ENCODE data around the gene GATA1.
A peak's percentile ranks its signal among the peaks of the same experiment; 100 is the strongest.
"Not testable (repeated sequence)": the region's sequence is repeated elsewhere in the genome, so short reads cannot be mapped to it uniquely, and the experiment has no call there.

The GATA1 gene

GRCh38 chrX:48818866-48819265, 32.5 kb downstream of the GATA1 start:
- H3K4me3 Mint-ChIP-seq, result no peak overlapping the region
- no peak overlapping the region for H3K27ac Mint-ChIP-seq
- no peaks in the 10 kb centered on the region for H3K4me1 Mint-ChIP-seq
- H3K27me3 Mint-ChIP-seq, result no peaks in the 10 kb centered on the region
- H3K36me3 Mint-ChIP-seq, result peaks cover 5% of the 10 kb centered on the region
- no peaks in the 10 kb centered on the region for H3K9me3 Mint-ChIP-seq

DNA sequence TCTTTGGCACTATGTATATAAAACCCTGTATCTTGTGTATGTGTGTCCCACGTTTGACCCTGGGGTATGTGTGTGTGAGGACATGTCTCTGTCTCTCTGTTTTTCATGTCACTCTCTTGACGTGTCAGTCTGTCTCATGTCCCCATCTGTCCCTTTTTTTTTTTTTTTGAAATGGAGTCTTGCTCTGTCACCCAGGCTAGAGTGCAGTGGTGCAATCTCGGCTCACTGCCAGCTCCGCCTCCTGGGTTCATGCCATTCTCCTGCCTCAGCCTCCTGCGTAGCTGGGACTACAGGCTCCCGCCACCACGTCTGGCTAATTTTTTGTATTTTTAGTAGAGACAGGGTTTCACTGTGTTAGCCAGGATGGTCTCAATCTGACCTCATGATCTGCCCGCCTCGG, 33.0 kb downstream of the GATA1 start:
- H3K4me1 Mint-ChIP-seq, H3K4me3 Mint-ChIP-seq, H3K9me3 Mint-ChIP-seq, H3K36me3 Mint-ChIP-seq, H3K27ac Mint-ChIP-seq, H3K27me3 Mint-ChIP-seq: not testable (repeated sequence)

GRCh38 chrX:48823053-48823452, 36.7 kb downstream of the GATA1 start:
- H3K9me3 Mint-ChIP-seq, result no peaks in the 10 kb centered on the region
- peaks cover 2% of the 10 kb centered on the region for H3K36me3 Mint-ChIP-seq

GRCh38 chrX:48824066-48824465, 37.7 kb downstream of the GATA1 start:
- H3K9me3 Mint-ChIP-seq, result no peaks in the 10 kb centered on the region

More at GRCh38 chrX:48823053-48823452, 36.7 kb downstream of the GATA1 start:
- H3K27me3 Mint-ChIP-seq, result peaks cover 3% of the 10 kb centered on the region
- peaks cover 6% of the 10 kb centered on the region for H3K4me1 Mint-ChIP-seq
- no peak overlapping the region for H3K27ac Mint-ChIP-seq
- H3K4me3 Mint-ChIP-seq, result no peak overlapping the region

DNA sequence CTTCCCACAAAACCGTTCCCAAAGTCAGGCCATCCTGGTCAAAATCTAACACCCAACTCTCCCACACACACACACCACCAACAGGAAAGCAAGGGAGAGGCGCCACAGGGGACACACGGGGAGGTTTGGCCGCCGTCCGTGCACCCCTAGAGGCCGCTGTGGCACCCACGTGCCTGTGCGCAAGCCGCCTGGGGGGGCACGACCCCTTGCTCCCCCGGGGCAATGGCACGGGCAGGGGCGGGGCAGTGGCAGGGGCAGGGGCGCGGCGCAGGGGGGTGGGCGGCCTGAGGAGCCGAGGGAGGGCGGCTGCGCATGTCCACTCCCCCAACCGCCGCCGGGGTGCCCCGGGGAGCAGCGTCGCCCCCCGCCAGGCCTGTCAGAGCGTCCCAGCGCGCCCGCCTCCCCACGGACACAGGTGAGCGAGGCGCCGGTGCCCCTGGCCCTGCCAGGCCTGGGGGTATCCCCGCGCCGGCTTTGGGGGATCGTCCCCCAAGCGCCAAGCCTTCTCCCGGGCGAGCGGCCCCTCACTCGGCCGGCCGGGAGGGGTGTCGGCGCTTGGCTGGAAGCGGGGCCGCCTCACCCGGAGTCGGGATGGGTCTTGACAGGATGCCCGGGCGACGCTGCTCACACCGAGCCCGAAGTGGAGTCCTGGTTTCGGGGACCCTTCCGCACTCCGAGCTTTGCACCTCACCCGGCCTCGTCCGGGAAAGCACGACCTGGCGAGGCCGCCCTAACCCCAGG, 39.9 kb downstream of the GATA1 start, which contains the start of gene ERAS:
ERAS (plus strand) TSS at position 379 of the 741 bp plus-strand sequence. CDS start 2,611 bp downstream, outside the sequence.
- Mint-ChIP-seq H3K27ac (no peak within 1 kb of the TSS), H3K36me3 (no peaks in the 10 kb centered on the region)

More at GRCh38 chrX:48824066-48824465, 37.7 kb downstream of the GATA1 start:
- no peak overlapping the region for H3K4me3 Mint-ChIP-seq
- H3K27me3 Mint-ChIP-seq, result peaks cover 7% of the 10 kb centered on the region
- H3K4me1 Mint-ChIP-seq, result peaks cover 6% of the 10 kb centered on the region
- peaks cover 2% of the 10 kb centered on the region for H3K36me3 Mint-ChIP-seq
- H3K27ac Mint-ChIP-seq, result no peak overlapping the region

GRCh38 chrX:48826876-48827653, 40.7 kb downstream of the GATA1 start:
- H3K4me3 Mint-ChIP-seq, result peak overlapping the region; percentile 19
- H3K36me3 Mint-ChIP-seq, result no peaks in the 10 kb centered on the region
- H3K27ac Mint-ChIP-seq, result no peak overlapping the region
- peaks cover 10% of the 10 kb centered on the region for H3K4me1 Mint-ChIP-seq
- no peaks in the 10 kb centered on the region for H3K9me3 Mint-ChIP-seq
- peaks cover 15% of the 10 kb centered on the region for H3K27me3 Mint-ChIP-seq

More for the DNA sequence above, 39.9 kb downstream of the GATA1 start, which contains the start of gene ERAS:
- Mint-ChIP-seq H3K27me3 (peaks cover 15% of the 10 kb centered on the region), H3K9me3 (no peaks in the 10 kb centered on the region), H3K4me3 (peak within 1 kb of the TSS; percentile 47), H3K4me1 (peaks cover 10% of the 10 kb centered on the region)

- H3K27ac Mint-ChIP-seq, result no peak overlapping the region
- peak overlapping the region; percentile 19 for H3K4me3 Mint-ChIP-seq
- H3K4me1 Mint-ChIP-seq, result peaks cover 10% of the 10 kb centered on the region
- no peaks in the 10 kb centered on the region for H3K36me3 Mint-ChIP-seq
- peaks cover 15% of the 10 kb centered on the region for H3K27me3 Mint-ChIP-seq
- H3K9me3 Mint-ChIP-seq, result no peaks in the 10 kb centered on the region
Measured at GRCh38 chrX:48827654-48827968, 41.2 kb downstream of the GATA1 start.

GRCh38 chrX:48829016-48829735, 42.8 kb downstream of the GATA1 start:
- Mint-ChIP-seq H3K27me3 (peaks cover 22% of the 10 kb centered on the region), H3K36me3 (no peaks in the 10 kb centered on the region), H3K9me3 (no peaks in the 10 kb centered on the region), H3K4me1 (peaks cover 16% of the 10 kb centered on the region), H3K4me3 (no peak overlapping the region), H3K27ac (no peak overlapping the region)

- Mint-ChIP-seq H3K9me3 (no peaks in the 10 kb centered on the region), H3K27me3 (peaks cover 28% of the 10 kb centered on the region), H3K4me3 (no peak overlapping the region), H3K27ac (no peak overlapping the region), H3K36me3 (no peaks in the 10 kb centered on the region), H3K4me1 (peaks cover 29% of the 10 kb centered on the region)
Measured at GRCh38 chrX:48831136-48831908, 44.9 kb downstream of the GATA1 start.

DNA sequence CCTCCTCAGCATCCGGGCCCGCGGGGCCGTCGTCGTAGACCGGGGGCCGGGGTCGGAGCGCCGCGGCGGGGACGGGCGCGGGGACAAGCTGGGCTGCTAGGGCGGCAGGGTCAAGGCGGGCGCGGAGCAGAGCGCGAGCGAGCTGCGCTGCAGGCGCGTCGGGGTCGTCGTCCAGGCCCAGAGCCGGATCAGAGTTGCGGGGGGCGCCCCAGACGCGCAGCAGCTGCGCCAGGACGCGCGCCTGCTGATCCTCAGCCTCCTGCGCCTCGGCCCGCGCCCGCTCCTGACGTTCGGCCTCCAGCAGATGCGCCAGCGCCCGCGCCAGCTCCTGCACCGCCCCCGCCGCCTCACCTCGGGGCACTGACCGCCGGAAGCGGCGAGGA, 45.5 kb downstream of the GATA1 start:
- H3K9me3 Mint-ChIP-seq, result no peaks in the 10 kb centered on the region
- peaks cover 29% of the 10 kb centered on the region for H3K27me3 Mint-ChIP-seq
- H3K27ac Mint-ChIP-seq, result no peak overlapping the region
- no peaks in the 10 kb centered on the region for H3K36me3 Mint-ChIP-seq
- peaks cover 32% of the 10 kb centered on the region for H3K4me1 Mint-ChIP-seq
- H3K4me3 Mint-ChIP-seq, result no peak overlapping the region

DNA sequence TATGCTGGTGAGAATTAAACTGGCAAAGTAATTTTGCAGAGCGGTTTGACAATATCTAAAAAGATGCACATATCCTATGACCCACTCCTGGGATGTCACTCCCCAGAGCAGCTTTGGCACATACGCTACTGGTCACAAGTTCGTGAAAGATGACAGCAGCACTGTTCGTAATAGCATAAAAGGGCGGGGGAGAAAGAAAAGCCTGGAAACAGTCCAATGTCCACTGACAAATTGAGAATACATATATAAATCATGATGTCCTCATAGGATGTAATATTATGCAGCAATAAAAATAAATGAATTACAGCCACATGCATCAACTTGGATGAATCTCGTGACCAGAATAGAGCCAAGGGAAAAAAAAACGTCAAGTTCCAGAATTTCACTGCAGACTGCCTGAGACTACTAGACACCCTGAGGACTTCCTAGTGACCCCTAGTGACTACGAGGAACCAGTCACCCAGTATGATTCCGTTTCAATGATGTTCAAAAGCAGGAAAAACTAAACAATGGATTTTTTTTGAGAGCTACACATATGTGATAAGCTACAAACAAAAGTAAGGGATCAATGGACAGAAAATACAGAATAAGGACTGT, 47.2 kb downstream of the GATA1 start:
- Mint-ChIP-seq H3K4me3 (peak overlapping the region; percentile 91), H3K4me1 (peaks cover 26% of the 10 kb centered on the region), H3K27ac (no peak overlapping the region), H3K27me3 (peaks cover 24% of the 10 kb centered on the region), H3K36me3 (no peaks in the 10 kb centered on the region), H3K9me3 (no peaks in the 10 kb centered on the region)

GRCh38 chrX:48834383-48834709, 48.0 kb downstream of the GATA1 start:
- H3K4me1 Mint-ChIP-seq, result peaks cover 26% of the 10 kb centered on the region
- H3K9me3 Mint-ChIP-seq, result no peaks in the 10 kb centered on the region
- no peak overlapping the region for H3K27ac Mint-ChIP-seq
- peak overlapping the region; percentile 91 for H3K4me3 Mint-ChIP-seq
- H3K36me3 Mint-ChIP-seq, result no peaks in the 10 kb centered on the region
- peaks cover 24% of the 10 kb centered on the region for H3K27me3 Mint-ChIP-seq

DNA sequence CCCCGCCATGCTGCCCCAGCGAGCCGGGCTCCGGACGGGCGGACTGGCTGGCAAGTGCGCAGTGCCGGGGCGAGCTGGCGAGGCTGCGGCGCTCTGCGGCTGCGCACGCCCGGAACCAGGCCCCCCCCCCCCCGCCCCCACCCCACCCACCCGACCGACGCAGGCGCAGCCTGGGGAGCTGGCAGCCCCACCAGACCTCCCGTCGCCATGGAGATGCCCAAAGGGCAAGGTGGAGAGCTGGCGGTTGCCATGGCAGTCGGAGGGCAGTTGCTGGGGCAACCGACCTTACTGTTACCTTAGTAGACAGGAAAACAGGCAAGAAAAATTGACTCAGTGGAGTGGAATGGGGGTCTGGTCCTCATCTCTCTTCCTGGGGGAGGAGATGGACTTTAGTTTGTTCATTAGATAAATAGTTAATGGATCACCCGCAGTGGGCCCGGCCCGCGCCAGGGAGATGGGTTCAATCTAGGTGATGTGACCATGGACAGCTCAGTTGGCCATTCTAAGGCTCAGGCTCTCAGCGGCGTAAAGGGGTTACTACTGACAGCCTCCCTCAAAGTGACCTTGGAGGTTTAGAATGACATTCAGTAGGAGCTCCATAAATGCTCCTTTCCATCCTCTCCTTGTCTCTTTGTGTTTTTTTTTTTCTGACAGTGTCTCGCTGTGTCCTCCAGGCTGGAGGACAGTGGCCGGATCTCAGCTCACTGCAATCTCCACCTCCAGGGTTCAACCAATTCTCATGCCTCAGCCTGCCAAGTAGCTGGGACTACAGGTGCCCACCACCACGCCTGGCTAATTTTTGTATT, 49.3 kb downstream of the GATA1 start, which contains the start of gene PCSK1N:
PCSK1N (minus strand) TSS at position 87 of the 806 bp plus-strand sequence; CDS start at position 9, 78 bp downstream.
- H3K4me3 Mint-ChIP-seq, result peak within 1 kb of the TSS; percentile 91
- peaks cover 23% of the 10 kb centered on the region for H3K4me1 Mint-ChIP-seq
- peaks cover 18% of the 10 kb centered on the region for H3K27me3 Mint-ChIP-seq
- no peaks in the 10 kb centered on the region for H3K36me3 Mint-ChIP-seq
- H3K9me3 Mint-ChIP-seq, result no peaks in the 10 kb centered on the region
- no peak within 1 kb of the TSS for H3K27ac Mint-ChIP-seq

- H3K36me3 Mint-ChIP-seq, result no peaks in the 10 kb centered on the region
- H3K4me1 Mint-ChIP-seq, result peaks cover 11% of the 10 kb centered on the region
- no peak overlapping the region for H3K27ac Mint-ChIP-seq
- H3K4me3 Mint-ChIP-seq, result no peak overlapping the region
- H3K9me3 Mint-ChIP-seq, result no peaks in the 10 kb centered on the region
- H3K27me3 Mint-ChIP-seq, result peaks cover 3% of the 10 kb centered on the region
Measured at GRCh38 chrX:48839686-48840085, 53.3 kb downstream of the GATA1 start.
